Neural cell (in vitro differentiated cells): ENCODE measurements around the gene VSIG10L2. TPM values are rescaled to one million over a fixed set of nuclear protein-coding genes. Genes with fewer than 3 reads are reported as not detected.

Experiments
- H2AFZ ChIP-seq: fragments of 200-600, 300-800 bp; sonication (generic), shearing (Covaris generic); 2 replicates; pipeline ENCODE4 v1.6.0; 2014; ENCODE audit warnings: low read depth, mild to moderate bottlenecking, antibody characterized with exemption, low read length, moderate library complexity
- H3F3A ChIP-seq: fragments of 200-600 bp; shearing (Covaris generic); 2 replicates; pipeline ENCODE4 v1.6.1; 2016; ENCODE audit warnings: mild to moderate bottlenecking, moderate library complexity, mixed read lengths, antibody characterized with exemption, low read length; ENCODE audit not compliant: insufficient read depth, poor library complexity, severe bottlenecking
- H3K27ac ChIP-seq: fragments of 200-600, 300-800 bp; sonication (generic), shearing (Covaris generic); 2 replicates; pipeline ENCODE4 v1.5.1; 2014; ENCODE audit warnings: mild to moderate bottlenecking, low read length, moderate library complexity
- H3K27me3 ChIP-seq: fragments of 300-800, 200-600 bp; sonication (generic), shearing (Covaris generic); 2 replicates; pipeline ENCODE4 v1.6.0; 2014; ENCODE audit warnings: mild to moderate bottlenecking, low read depth, low read length, moderate library complexity; ENCODE audit not compliant: insufficient read depth
- H3K36me3 ChIP-seq: fragments of 300-800, 200-600 bp; sonication (generic), shearing (Covaris generic); 2 replicates; pipeline ENCODE4 v1.5.1; 2014; ENCODE audit warnings: mild to moderate bottlenecking, antibody characterized with exemption, low read length, moderate library complexity; ENCODE audit not compliant: insufficient read depth
- H3K4me2 ChIP-seq: fragments of 300-800, 200-600 bp; sonication (generic), shearing (Covaris generic); 2 replicates; pipeline ENCODE4 v1.6.0; 2014; ENCODE audit warnings: mild to moderate bottlenecking, low read length
- H3K4me3 ChIP-seq: fragments of 300-800, 200-600 bp; sonication (generic), shearing (Covaris generic); 2 replicates; pipeline ENCODE4 v1.5.1; 2014; ENCODE audit warnings: mild to moderate bottlenecking, low read length, moderate library complexity
- H3K79me2 ChIP-seq: fragments of 200-600 bp; shearing (Covaris generic); replicated peaks from 2 replicates; pipeline ENCODE4 v1.6.0; 2014; ENCODE audit warnings: mild to moderate bottlenecking, low read length, moderate library complexity; ENCODE audit not compliant: insufficient read depth
- H3K9ac ChIP-seq: fragments of 300-800, 200-600 bp; sonication (generic), shearing (Covaris generic); 2 replicates; pipeline ENCODE4 v1.6.1; 2016; ENCODE audit warnings: mild to moderate bottlenecking, low read length, mixed read lengths
- H3K9me2 ChIP-seq: fragments of 200-600 bp; shearing (Covaris generic); 2 replicates; pipeline ENCODE4 v1.6.1; 2016; ENCODE audit warnings: mild to moderate bottlenecking, low read length, mixed read lengths; ENCODE audit not compliant: insufficient read depth
- H3K9me3 ChIP-seq: fragments of 200-600, 300-800 bp; sonication (generic), shearing (Covaris generic); 2 replicates; pipeline ENCODE4 v1.6.1; 2016; ENCODE audit warnings: mild to moderate bottlenecking, mixed run types, low read length, moderate library complexity, mixed read lengths
- H4K20me1 ChIP-seq: fragments of 200-600 bp; shearing (Covaris generic); 2 replicates; pipeline ENCODE4 v1.6.1; 2016; ENCODE audit warnings: mild to moderate bottlenecking, mixed run types; ENCODE audit not compliant: insufficient read depth
- EP300 ChIP-seq: fragments of 450-650 bp; conservative IDR thresholded peaks from 2 replicates; pipeline ENCODE4 v1.6.1; 2014; ENCODE audit warnings: antibody characterized with exemption, mild to moderate bottlenecking, moderate library complexity; ENCODE audit not compliant: poor library complexity, severe bottlenecking
- EZH2 ChIP-seq: fragments of 200-600, 300-800 bp; shearing (Covaris generic), sonication (generic); IDR thresholded peaks from 2 replicates; pipeline ENCODE4 v1.6.1; 2014; ENCODE audit warnings: antibody characterized with exemption, low read length, borderline replicate concordance, mild to moderate bottlenecking; ENCODE audit not compliant: insufficient read depth, poor library complexity, severe bottlenecking
- MXI1 ChIP-seq: fragments of 450-650 bp; conservative IDR thresholded peaks from 2 replicates; pipeline ENCODE4 v1.6.1; 2014; ENCODE audit warnings: antibody characterized with exemption, mild to moderate bottlenecking; ENCODE audit not compliant: poor library complexity, severe bottlenecking
- POLR2AphosphoS5 ChIP-seq: IDR thresholded peaks from 2 replicates; pipeline ENCODE4 v1.6.1; 2012
- RAD21 ChIP-seq: fragments of 450-650 bp; conservative IDR thresholded peaks from 2 replicates; pipeline ENCODE4 v1.6.1; 2014; ENCODE audit warnings: antibody characterized with exemption, mild to moderate bottlenecking, moderate library complexity
- SMC3 ChIP-seq: fragments of 450-650 bp; conservative IDR thresholded peaks from 2 replicates; pipeline ENCODE4 v1.6.1; 2014; ENCODE audit warnings: antibody characterized with exemption, mild to moderate bottlenecking, moderate library complexity; ENCODE audit not compliant: poor library complexity
- TAF1 ChIP-seq: IDR thresholded peaks from 2 replicates; pipeline ENCODE4 v1.6.1; 2012; ENCODE audit warnings: low read depth
- polyA plus RNA-seq: library from polyadenylated mRNA; depleted of rRNA; stranded (reverse); fragments of >200 nt; gene quantifications from 2 replicates; pipeline ENCODE4 v1.2.3, GENCODE V29; 2014
- TF ChIP-seq, protein P1 (sequence below): IDR thresholded peaks from 2 replicates; pipeline ENCODE4 v1.6.1; 2012; ENCODE audit warnings: borderline replicate concordance
- TF ChIP-seq, protein P2 (sequence below): fragments of 450-650 bp; IDR thresholded peaks from 2 replicates; pipeline ENCODE4 v1.5.1; 2014; ENCODE audit warnings: antibody characterized with exemption, mild to moderate bottlenecking, moderate library complexity; ENCODE audit not compliant: poor library complexity, severe bottlenecking

Gene VSIG10L2
- polyA plus RNA-seq, 1 donor from 2014 or later: not detected

- peaks cover 7% of the 10 kb centered on the region for H3K36me3 ChIP-seq
- TF ChIP-seq, protein P1, sequence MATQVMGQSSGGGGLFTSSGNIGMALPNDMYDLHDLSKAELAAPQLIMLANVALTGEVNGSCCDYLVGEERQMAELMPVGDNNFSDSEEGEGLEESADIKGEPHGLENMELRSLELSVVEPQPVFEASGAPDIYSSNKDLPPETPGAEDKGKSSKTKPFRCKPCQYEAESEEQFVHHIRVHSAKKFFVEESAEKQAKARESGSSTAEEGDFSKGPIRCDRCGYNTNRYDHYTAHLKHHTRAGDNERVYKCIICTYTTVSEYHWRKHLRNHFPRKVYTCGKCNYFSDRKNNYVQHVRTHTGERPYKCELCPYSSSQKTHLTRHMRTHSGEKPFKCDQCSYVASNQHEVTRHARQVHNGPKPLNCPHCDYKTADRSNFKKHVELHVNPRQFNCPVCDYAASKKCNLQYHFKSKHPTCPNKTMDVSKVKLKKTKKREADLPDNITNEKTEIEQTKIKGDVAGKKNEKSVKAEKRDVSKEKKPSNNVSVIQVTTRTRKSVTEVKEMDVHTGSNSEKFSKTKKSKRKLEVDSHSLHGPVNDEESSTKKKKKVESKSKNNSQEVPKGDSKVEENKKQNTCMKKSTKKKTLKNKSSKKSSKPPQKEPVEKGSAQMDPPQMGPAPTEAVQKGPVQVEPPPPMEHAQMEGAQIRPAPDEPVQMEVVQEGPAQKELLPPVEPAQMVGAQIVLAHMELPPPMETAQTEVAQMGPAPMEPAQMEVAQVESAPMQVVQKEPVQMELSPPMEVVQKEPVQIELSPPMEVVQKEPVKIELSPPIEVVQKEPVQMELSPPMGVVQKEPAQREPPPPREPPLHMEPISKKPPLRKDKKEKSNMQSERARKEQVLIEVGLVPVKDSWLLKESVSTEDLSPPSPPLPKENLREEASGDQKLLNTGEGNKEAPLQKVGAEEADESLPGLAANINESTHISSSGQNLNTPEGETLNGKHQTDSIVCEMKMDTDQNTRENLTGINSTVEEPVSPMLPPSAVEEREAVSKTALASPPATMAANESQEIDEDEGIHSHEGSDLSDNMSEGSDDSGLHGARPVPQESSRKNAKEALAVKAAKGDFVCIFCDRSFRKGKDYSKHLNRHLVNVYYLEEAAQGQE: no peak
- TF ChIP-seq EZH2 (no peak), POLR2AphosphoS5 (no peak), TAF1 (no peak), RAD21 (no peak), SMC3 (no peak), EP300 (no peak)
- TF ChIP-seq, protein P2, sequence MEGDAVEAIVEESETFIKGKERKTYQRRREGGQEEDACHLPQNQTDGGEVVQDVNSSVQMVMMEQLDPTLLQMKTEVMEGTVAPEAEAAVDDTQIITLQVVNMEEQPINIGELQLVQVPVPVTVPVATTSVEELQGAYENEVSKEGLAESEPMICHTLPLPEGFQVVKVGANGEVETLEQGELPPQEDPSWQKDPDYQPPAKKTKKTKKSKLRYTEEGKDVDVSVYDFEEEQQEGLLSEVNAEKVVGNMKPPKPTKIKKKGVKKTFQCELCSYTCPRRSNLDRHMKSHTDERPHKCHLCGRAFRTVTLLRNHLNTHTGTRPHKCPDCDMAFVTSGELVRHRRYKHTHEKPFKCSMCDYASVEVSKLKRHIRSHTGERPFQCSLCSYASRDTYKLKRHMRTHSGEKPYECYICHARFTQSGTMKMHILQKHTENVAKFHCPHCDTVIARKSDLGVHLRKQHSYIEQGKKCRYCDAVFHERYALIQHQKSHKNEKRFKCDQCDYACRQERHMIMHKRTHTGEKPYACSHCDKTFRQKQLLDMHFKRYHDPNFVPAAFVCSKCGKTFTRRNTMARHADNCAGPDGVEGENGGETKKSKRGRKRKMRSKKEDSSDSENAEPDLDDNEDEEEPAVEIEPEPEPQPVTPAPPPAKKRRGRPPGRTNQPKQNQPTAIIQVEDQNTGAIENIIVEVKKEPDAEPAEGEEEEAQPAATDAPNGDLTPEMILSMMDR: no peak
- no peaks in the 10 kb centered on the region for H3F3A ChIP-seq
- no peaks in the 10 kb centered on the region for H4K20me1 ChIP-seq
- no peaks in the 10 kb centered on the region for H3K79me2 ChIP-seq
- H2AFZ ChIP-seq: no peak overlapping the region
- H3K9ac ChIP-seq: no peak overlapping the region
- no peaks in the 10 kb centered on the region for H3K9me2 ChIP-seq
- H3K27me3 ChIP-seq: no peaks in the 10 kb centered on the region
- H3K4me3 ChIP-seq: no peak overlapping the region
- H3K9me3 ChIP-seq: no peaks in the 10 kb centered on the region
- no peak overlapping the region for H3K27ac ChIP-seq
- no peak overlapping the region for H3K4me2 ChIP-seq
Measured at GRCh38 chr11:125971618-125972017, 25.8 kb downstream of the VSIG10L2 start.

- Histone ChIP-seq H3K9ac (no peak overlapping the region), H3K36me3 (peaks cover 13% of the 10 kb centered on the region), H3K27ac (no peak overlapping the region), H3K9me3 (no peaks in the 10 kb centered on the region), H3F3A (no peaks in the 10 kb centered on the region), H3K4me2 (no peak overlapping the region), H3K27me3 (no peaks in the 10 kb centered on the region), H3K4me3 (no peak overlapping the region), H2AFZ (no peak overlapping the region), H3K79me2 (no peaks in the 10 kb centered on the region), H3K9me2 (no peaks in the 10 kb centered on the region), H4K20me1 (no peaks in the 10 kb centered on the region)
- no peak for TF ChIP-seq TAF1
- TF ChIP-seq EZH2: no peak
- TF ChIP-seq EP300: no peak
- no peak for TF ChIP-seq RAD21
- TF ChIP-seq, protein P2: no peak
- TF ChIP-seq, protein P1: no peak
- TF ChIP-seq POLR2AphosphoS5: no peak
- TF ChIP-seq SMC3: no peak
- TF ChIP-seq MXI1: no peak
Measured at GRCh38 chr11:125974284-125974683, 28.4 kb downstream of the VSIG10L2 start.
